Fibroblast of skin of back (primary cell): Measurements from ENCODE around the gene NOS3.
A peak's percentile ranks its signal among the peaks of the same experiment; 100 is the strongest.
"Not testable (repeated sequence)": the region's sequence is repeated elsewhere in the genome, so short reads cannot be mapped to it uniquely, and the experiment has no call there.

Source experiments
- DNase-seq: peaks from one replicate; pipeline ENCODE4 v3.0.0-alpha.2; 2013

Gene NOS3

GRCh38 chr7:151018421-151019129 is 27.8 kb downstream of the NOS3 start:
- peak; percentile 53 for DNase-seq

- DNase-seq: no peak
Measured at GRCh38 chr7:151019130-151019447, 28.3 kb downstream of the NOS3 start.

- DNase-seq: no peak
Measured at GRCh38 chr7:151020231-151020630, 29.4 kb downstream of the NOS3 start.

- DNase-seq: no peak
Measured at GRCh38 chr7:151023232-151023631, 32.4 kb downstream of the NOS3 start.

- no peak for DNase-seq
Measured at GRCh38 chr7:151024435-151025056, 33.7 kb downstream of the NOS3 start, which contains the start of gene ATG9B. Gene ATG9B (minus strand): TSS chr7:151024494. CDS start chr7:151024423, 71 bp downstream.

GRCh38 chr7:151025924-151026671 is 35.3 kb downstream of the NOS3 start:
- no peak for DNase-seq

- not testable (repeated sequence) for DNase-seq
Measured at GRCh38 chr7:151026771-151027727, 36.2 kb downstream of the NOS3 start.

GRCh38 chr7:151027728-151028130 is 36.9 kb downstream of the NOS3 start:
- DNase-seq: not testable (repeated sequence)

GRCh38 chr7:151028131-151028947 is 37.5 kb downstream of the NOS3 start, which contains the start of gene ABCB8:
Gene ABCB8 (plus strand): TSS chr7:151028450. CDS start chr7:151028516, 66 bp downstream.
- peak; percentile 98 for DNase-seq

GRCh38 chr7:151028948-151029501 is 38.2 kb downstream of the NOS3 start:
- no peak for DNase-seq

- no peak for DNase-seq
Measured at GRCh38 chr7:151031011-151031410, 40.2 kb downstream of the NOS3 start.

- no peak for DNase-seq
Measured at GRCh38 chr7:151032936-151033863, 42.4 kb downstream of the NOS3 start.

- DNase-seq: no peak
Measured at GRCh38 chr7:151033864-151034249, 43.0 kb downstream of the NOS3 start.

- no peak for DNase-seq
Measured at GRCh38 chr7:151034312-151035025, 43.7 kb downstream of the NOS3 start.

GRCh38 chr7:151035026-151035717 is 44.4 kb downstream of the NOS3 start:
- no peak for DNase-seq

- no peak for DNase-seq
Measured at GRCh38 chr7:151035902-151036301, 45.1 kb downstream of the NOS3 start.

GRCh38 chr7:151038951-151039849 is 48.4 kb downstream of the NOS3 start:
- peak; percentile 97 for DNase-seq
